SK-N-SH treated with all-trans-retinoic acid at 6 μM for 48 hours (cell line): ENCODE results near the gene USB1.

Experiments used
- CREB5 ChIP-seq: fragments of 250-450 bp; sonication (Bioruptor Pico); IDR thresholded peaks from 2 replicates; pipeline ENCODE4 v1.5.1; 2020; ENCODE audit warnings: low read depth, mild to moderate bottlenecking, moderate library complexity
- PATZ1 ChIP-seq: fragments of 250-450 bp; sonication (Bioruptor Pico); IDR thresholded peaks from 2 replicates; pipeline ENCODE4 v1.8.0; 2020; ENCODE audit warnings: mild to moderate bottlenecking, moderate library complexity, borderline replicate concordance
- TOX ChIP-seq: fragments of 250-450 bp; sonication (Bioruptor Pico); IDR thresholded peaks from 2 replicates; pipeline ENCODE4 v1.8.0; 2021; ENCODE audit warnings: mild to moderate bottlenecking, moderate library complexity, borderline replicate concordance

GRCh38 chr16:57964157-57964700 is 37.0 kb upstream of the USB1 start:
- no peak for TF ChIP-seq PATZ1 (CRISPR knock-in tag)
- TF ChIP-seq CREB5 (CRISPR knock-in tag) = no peak
- TF ChIP-seq TOX = no peak
